Measurements from ENCODE around the gene DHX30. TPM values are rescaled to one million over a fixed set of nuclear protein-coding genes. Genes with fewer than 3 reads are reported as not detected.

DHX30 gene
- total and polyA plus RNA-seq, 2 donors (not counting 1 experiment from before 2014, with no cell fraction given), result 27.4 to 47.1 TPM

GRCh38 chr3:47772047-47772446, 30.9 kb upstream of the DHX30 start:
- H3K27me3 ChIP-seq (ENCODE audit: control insufficient read depth, insufficient read depth, low read length), result no peaks in the 10 kb centered on the region
- no peaks in the 10 kb centered on the region for H3K9me3 ChIP-seq (ENCODE audit: control insufficient read depth, insufficient read depth, low read depth, low read length)
- no peak for DNase-seq (ENCODE audit: low read depth in 2 of 2)
- H3K36me3 ChIP-seq (ENCODE audit: control insufficient read depth, insufficient read depth, low read length), result peaks cover 1% of the 10 kb centered on the region
- TF ChIP-seq EZH2 (IDR thresholded peaks at IDR 0.05; ENCODE audit: low read length, missing control alignments) (no peak), CTCF (conservative IDR thresholded peaks at IDR 0.05 in 1 of 2, IDR thresholded peaks at IDR 0.05 in 1 of 2; ENCODE audit: low read depth in 1 of 2, low read length in 2 of 2) (no peak)
- no peaks in the 10 kb centered on the region for H4K20me1 ChIP-seq (ENCODE audit: control insufficient read depth, extremely low read depth, insufficient read depth, low read length)
- H3K9ac ChIP-seq (ENCODE audit: insufficient read depth, low read length), result no peak overlapping the region
- no peak overlapping the region for H3K4me2 ChIP-seq (ENCODE audit: extremely low read depth, insufficient read depth, low read length)
- no peak overlapping the region for H3K4me3 ChIP-seq (replicated peaks in 1 of 4; ENCODE audit: control extremely low read depth in 1 of 4, insufficient read depth in 1 of 4, low read depth in 3 of 4, low read length in 4 of 4)
- H3K27ac ChIP-seq (ENCODE audit: insufficient read depth, low read length), result no peak overlapping the region
- H3K79me2 ChIP-seq (ENCODE audit: control insufficient read depth, insufficient read depth, low read length), result peaks cover 32% of the 10 kb centered on the region
- no peak overlapping the region for H2AFZ ChIP-seq (ENCODE audit: low read length)
- H3K4me1 ChIP-seq (ENCODE audit: control insufficient read depth, extremely low read depth, insufficient read depth, low read length), result no peaks in the 10 kb centered on the region

GRCh38 chr3:47772788-47773187, 30.1 kb upstream of the DHX30 start:
- no peaks in the 10 kb centered on the region for H4K20me1 ChIP-seq (ENCODE audit: control insufficient read depth, extremely low read depth, insufficient read depth, low read length)

GRCh38 chr3:47778746-47779145, 24.2 kb upstream of the DHX30 start:
- Histone ChIP-seq H3K9me3 (ENCODE audit: control insufficient read depth, insufficient read depth, low read depth, low read length) (no peaks in the 10 kb centered on the region), H2AFZ (ENCODE audit: low read length) (no peak overlapping the region), H3K4me2 (ENCODE audit: extremely low read depth, insufficient read depth, low read length) (no peak overlapping the region), H4K20me1 (ENCODE audit: control insufficient read depth, extremely low read depth, insufficient read depth, low read length) (no peaks in the 10 kb centered on the region), H3K4me3 (replicated peaks in 1 of 4; ENCODE audit: control extremely low read depth in 1 of 4, insufficient read depth in 1 of 4, low read depth in 3 of 4, low read length in 4 of 4) (no peak overlapping the region), H3K4me1 (ENCODE audit: control insufficient read depth, extremely low read depth, insufficient read depth, low read length) (peaks cover 2% of the 10 kb centered on the region), H3K79me2 (ENCODE audit: control insufficient read depth, insufficient read depth, low read length) (peaks cover 70% of the 10 kb centered on the region), H3K36me3 (ENCODE audit: control insufficient read depth, insufficient read depth, low read length) (no peaks in the 10 kb centered on the region), H3K27ac (ENCODE audit: insufficient read depth, low read length) (no peak overlapping the region), H3K9ac (ENCODE audit: insufficient read depth, low read length) (no peak overlapping the region), H3K27me3 (ENCODE audit: control insufficient read depth, insufficient read depth, low read length) (no peaks in the 10 kb centered on the region)
- TF ChIP-seq EZH2 (IDR thresholded peaks at IDR 0.05; ENCODE audit: low read length, missing control alignments) (no peak), CTCF (conservative IDR thresholded peaks at IDR 0.05 in 1 of 2, IDR thresholded peaks at IDR 0.05 in 1 of 2; ENCODE audit: low read depth in 1 of 2, low read length in 2 of 2) (no peak)
- DNase-seq (ENCODE audit: low read depth in 2 of 2), result no peak

More at GRCh38 chr3:47772788-47773187, 30.1 kb upstream of the DHX30 start:
- peaks cover 1% of the 10 kb centered on the region for H3K36me3 ChIP-seq (ENCODE audit: control insufficient read depth, insufficient read depth, low read length)
- no peak overlapping the region for H3K4me3 ChIP-seq (replicated peaks in 1 of 4; ENCODE audit: control extremely low read depth in 1 of 4, insufficient read depth in 1 of 4, low read depth in 3 of 4, low read length in 4 of 4)
- H2AFZ ChIP-seq (ENCODE audit: low read length), result no peak overlapping the region
- no peak overlapping the region for H3K4me2 ChIP-seq (ENCODE audit: extremely low read depth, insufficient read depth, low read length)
- DNase-seq (ENCODE audit: low read depth in 2 of 2), result no peak
- peaks cover 38% of the 10 kb centered on the region for H3K79me2 ChIP-seq (ENCODE audit: control insufficient read depth, insufficient read depth, low read length)
- no peaks in the 10 kb centered on the region for H3K9me3 ChIP-seq (ENCODE audit: control insufficient read depth, insufficient read depth, low read depth, low read length)
- H3K27ac ChIP-seq (ENCODE audit: insufficient read depth, low read length), result no peak overlapping the region
- no peaks in the 10 kb centered on the region for H3K27me3 ChIP-seq (ENCODE audit: control insufficient read depth, insufficient read depth, low read length)
- H3K4me1 ChIP-seq (ENCODE audit: control insufficient read depth, extremely low read depth, insufficient read depth, low read length), result no peaks in the 10 kb centered on the region
- no peak overlapping the region for H3K9ac ChIP-seq (ENCODE audit: insufficient read depth, low read length)
- no peak for TF ChIP-seq CTCF (conservative IDR thresholded peaks at IDR 0.05 in 1 of 2, IDR thresholded peaks at IDR 0.05 in 1 of 2; ENCODE audit: low read depth in 1 of 2, low read length in 2 of 2)
- no peak for TF ChIP-seq EZH2 (IDR thresholded peaks at IDR 0.05; ENCODE audit: low read length, missing control alignments)

Measured in fibroblast of lung (primary cell).